H1 (cell line): ENCODE results near the gene NSUN2. TPM values are rescaled to one million over a fixed set of nuclear protein-coding genes. Genes with fewer than 3 reads are reported as not detected.

Source experiments
- CTCF ChIA-PET: fragments of 300-600 bp; sonication (Branson Sonifier 250); formaldehyde crosslinking; loops from one replicate; lab custom pipeline; 2021; ENCODE audit not compliant: partially characterized antibody; lab: Charles Lee
- POLR2A ChIA-PET: fragments of 300-600 bp; sonication (Branson Sonifier 250); formaldehyde crosslinking; loops from one replicate; lab custom pipeline; 2021; ENCODE audit warnings: inconsistent platforms; ENCODE audit not compliant: partially characterized antibody; lab: Charles Lee
- DNase-seq, 2 experiments: peaks; one replicate each; pipeline versions ENCODE4 v3.0.0 to v3.0.0-alpha.2; 2010 to 2022; ENCODE audit warnings: low spot score in 2 of 2, low read depth in 1 of 2, mixed read lengths in 1 of 2
- FAIRE-seq: peaks from 2 replicates; lab custom pipeline; 2011; peaks lifted over from hg19 to GRCh38; lab: Jason Lieb, UNC
- H2AFZ ChIP-seq: 2 replicates; pipeline ENCODE4 v1.8.1; 2012; ENCODE audit warnings: low read length, inconsistent platforms
- H2AK5ac ChIP-seq: 2 replicates; pipeline ENCODE4 v1.6.1; 2013; ENCODE audit warnings: low read depth, low read length
- H2BK120ac ChIP-seq: replicated peaks from 2 replicates; pipeline ENCODE3; 2013; ENCODE audit warnings: low read depth, low read length, inconsistent platforms
- H2BK12ac ChIP-seq: 2 replicates; pipeline ENCODE4 v1.6.1; 2013; ENCODE audit warnings: low read depth, low read length
- H2BK15ac ChIP-seq: 2 replicates; pipeline ENCODE4 v1.6.1; 2013; ENCODE audit warnings: low read length
- H2BK20ac ChIP-seq: 2 replicates; pipeline ENCODE4 v1.6.1; 2013; ENCODE audit warnings: low read length
- H2BK5ac ChIP-seq: 2 replicates; pipeline ENCODE4 v1.6.1; 2013; ENCODE audit warnings: low read depth, low read length
- H3K14ac ChIP-seq: 2 replicates; pipeline ENCODE4 v1.6.1; 2013; ENCODE audit warnings: inconsistent platforms; ENCODE audit not compliant: insufficient read length
- H3K18ac ChIP-seq: 2 replicates; pipeline ENCODE4 v1.6.1; 2013; ENCODE audit warnings: low read length; ENCODE audit errors: extremely low read depth
- H3K23ac ChIP-seq: 2 replicates; pipeline ENCODE4 v1.6.1; 2013; ENCODE audit warnings: inconsistent platforms; ENCODE audit not compliant: insufficient read length
- H3K23me2 ChIP-seq: 2 replicates; pipeline ENCODE4 v1.6.1; 2013; ENCODE audit warnings: low read depth, low read length
- H3K27ac ChIP-seq: 2 replicates; pipeline ENCODE4 v1.6.1; 2011; ENCODE audit warnings: low read depth, low read length, inconsistent platforms
- H3K27me3 ChIP-seq, 4 experiments: replicated peaks in 1 of 4; 1 replicate in 1 of 4; 2 replicates in 3 of 4; pipeline versions ENCODE4 v1.6.1 to v1.8.1; 2011 to 2013; ENCODE audit warnings: low read length in 3 of 4, mild to moderate bottlenecking in 3 of 4, inconsistent platforms in 2 of 4, mixed read lengths in 2 of 4, moderate library complexity in 1 of 4; ENCODE audit not compliant: control insufficient read depth in 3 of 4, insufficient read depth in 3 of 4; ENCODE audit errors: extremely low read depth in 1 of 4
- H3K36me3 ChIP-seq, 4 experiments: 2 replicates each; pipeline versions ENCODE4 v1.6.1 to v1.8.1; 2011 to 2013; ENCODE audit warnings: mild to moderate bottlenecking in 4 of 4, low read length in 3 of 4, moderate library complexity in 2 of 4, control low read depth in 1 of 4, inconsistent platforms in 1 of 4; ENCODE audit not compliant: insufficient read depth in 4 of 4, control insufficient read depth in 2 of 4
- H3K4ac ChIP-seq: replicated peaks from 2 replicates; pipeline ENCODE3; 2013; ENCODE audit warnings: low read length, low read depth, mixed read lengths, inconsistent platforms; ENCODE audit not compliant: insufficient read length
- H3K4me1 ChIP-seq, 4 experiments: replicated peaks in 1 of 4; 1 replicate in 1 of 4; 2 replicates in 3 of 4; pipeline versions ENCODE4 v1.6.1 to v1.8.1; 2011 to 2013; ENCODE audit warnings: low read length in 3 of 4, inconsistent platforms in 2 of 4, mixed read lengths in 1 of 4; ENCODE audit not compliant: insufficient read depth in 4 of 4, control insufficient read depth in 3 of 4
- H3K4me2 ChIP-seq, 2 experiments: 2 replicates each; pipeline versions ENCODE4 v1.6.1 to v1.8.1; 2011 to 2013; ENCODE audit warnings: low read depth in 2 of 2, low read length in 2 of 2, control low read depth in 1 of 2, inconsistent platforms in 1 of 2, mild to moderate bottlenecking in 1 of 2; ENCODE audit not compliant: insufficient read depth in 1 of 2
- H3K4me3 ChIP-seq, 4 experiments: fragments of 200-600, 300-600 bp in 1 of 4; sonication (generic), shearing (Covaris generic), sonication (Bioruptor Twin) in 1 of 4; 2 replicates each; pipeline versions ENCODE4 v1.5.1 to v1.8.1; 2011 to 2016; ENCODE audit warnings: low read length in 4 of 4, low read depth in 3 of 4, control low read depth in 2 of 4, inconsistent platforms in 2 of 4, mild to moderate bottlenecking in 2 of 4, mixed read lengths in 1 of 4, moderate library complexity in 1 of 4; ENCODE audit not compliant: insufficient read depth in 2 of 4; ENCODE audit errors: extremely low read depth in 1 of 4
- H3K56ac ChIP-seq: replicated peaks from 2 replicates; pipeline ENCODE3; 2013; ENCODE audit warnings: low read depth, mild to moderate bottlenecking, mixed read lengths, low read length, inconsistent platforms; ENCODE audit not compliant: insufficient read length
- H3K79me1 ChIP-seq: 2 replicates; pipeline ENCODE4 v1.6.1; 2013; ENCODE audit warnings: low read depth, low read length, control low read depth
- H3K79me2 ChIP-seq, 2 experiments: 2 replicates each; pipeline versions ENCODE4 v1.6.1 to v1.8.1; 2012 to 2013; ENCODE audit warnings: low read length in 2 of 2, mild to moderate bottlenecking in 2 of 2, inconsistent platforms in 1 of 2; ENCODE audit not compliant: insufficient read depth in 2 of 2, control insufficient read depth in 1 of 2
- H3K9ac ChIP-seq, 4 experiments: replicated peaks in 1 of 4; 1 replicate in 1 of 4; 2 replicates in 3 of 4; pipeline versions ENCODE4 v1.6.1 to v1.8.1; 2011 to 2013; ENCODE audit warnings: low read depth in 3 of 4, low read length in 3 of 4, control low read depth in 2 of 4, mild to moderate bottlenecking in 2 of 4, moderate library complexity in 2 of 4, inconsistent platforms in 1 of 4; ENCODE audit errors: extremely low read depth in 1 of 4
- H3K9me3 ChIP-seq, 2 experiments: 2 replicates each; pipeline versions ENCODE4 v1.6.1 to v1.8.1; 2012 to 2013; ENCODE audit warnings: mild to moderate bottlenecking in 2 of 2, moderate library complexity in 2 of 2, control low read depth in 1 of 2, inconsistent platforms in 1 of 2, low read depth in 1 of 2, low read length in 1 of 2, mixed read lengths in 1 of 2; ENCODE audit not compliant: insufficient read depth in 2 of 2
- H4K20me1 ChIP-seq, 2 experiments: replicated peaks in 1 of 2; 2 replicates each; pipeline versions ENCODE3 to v1.8.1; 2011 to 2013; ENCODE audit warnings: inconsistent platforms in 2 of 2, low read length in 2 of 2, mild to moderate bottlenecking in 1 of 2; ENCODE audit not compliant: insufficient read depth in 2 of 2, control insufficient read depth in 1 of 2
- H4K5ac ChIP-seq: 2 replicates; pipeline ENCODE4 v1.6.1; 2013; ENCODE audit warnings: low read length, low read depth, mixed read lengths, inconsistent platforms; ENCODE audit not compliant: insufficient read length
- H4K8ac ChIP-seq: 2 replicates; pipeline ENCODE4 v1.8.0; 2013; ENCODE audit warnings: mild to moderate bottlenecking, moderate library complexity, low read length, inconsistent platforms; ENCODE audit not compliant: insufficient read depth; ENCODE audit errors: extremely low read depth
- H4K91ac ChIP-seq: replicated peaks from 2 replicates; pipeline ENCODE3; 2013; ENCODE audit warnings: low read length, mixed read lengths, inconsistent platforms; ENCODE audit not compliant: insufficient read length
- ATF2 ChIP-seq: IDR thresholded peaks from 2 replicates; pipeline ENCODE4 v1.6.1; 2012; ENCODE audit warnings: low read length, inconsistent platforms
- BCL11A ChIP-seq, 2 experiments: IDR thresholded peaks; one replicate each; pipeline ENCODE4 v1.6.1; 2011; ENCODE audit warnings: low read depth in 2 of 2, low read length in 2 of 2, mild to moderate bottlenecking in 2 of 2
- FOSL1 ChIP-seq: IDR thresholded peaks from 2 replicates; pipeline ENCODE4 v1.6.1; 2011; ENCODE audit warnings: mild to moderate bottlenecking, low read depth, low read length, moderate library complexity; ENCODE audit not compliant: insufficient read depth
- GTF2F1 ChIP-seq: IDR thresholded peaks from 2 replicates; pipeline ENCODE4 v1.6.1; 2012; ENCODE audit warnings: low read depth, low read length, improper control_type of control experiment, borderline replicate concordance
- HDAC2 ChIP-seq, 2 experiments: fragments of 300-600 bp in 1 of 2; sonication (generic) in 1 of 2; IDR thresholded peaks; 2 replicates each; pipeline ENCODE4 v1.6.1; 2011 to 2012; ENCODE audit warnings: low read depth in 2 of 2, low read length in 2 of 2, mild to moderate bottlenecking in 2 of 2, moderate library complexity in 2 of 2, borderline replicate concordance in 1 of 2, inconsistent platforms in 1 of 2
- SP2 ChIP-seq: IDR thresholded peaks from 2 replicates; pipeline ENCODE4 v1.6.1; 2012; ENCODE audit warnings: mild to moderate bottlenecking, low read length, inconsistent platforms
- SRF ChIP-seq: IDR thresholded peaks from 2 replicates; pipeline ENCODE4 v1.6.1; 2011; ENCODE audit warnings: mild to moderate bottlenecking, low read depth, low read length, moderate library complexity
- TEAD4 ChIP-seq: IDR thresholded peaks from 2 replicates; pipeline ENCODE4 v1.6.1; 2012; ENCODE audit warnings: low read depth, low read length, inconsistent platforms, mixed read lengths
- ZNF274 ChIP-seq: IDR thresholded peaks from 2 replicates; pipeline ENCODE4 v1.7.0; 2012; ENCODE audit warnings: low read length, borderline replicate concordance; ENCODE audit errors: extremely low read depth
- WGBS, 2 experiments: shearing (Covaris generic) in 1 of 2; methylation state at CpG; one replicate each; pipeline versions ENCODE4 v1.1.6 to v1.1.7; 2013 to 2015; ENCODE audit warnings: low lambda C conversion rate in 2 of 2, mixed read lengths in 2 of 2, inconsistent platforms in 1 of 2, low coverage in 1 of 2, missing lambda C conversion rate in 1 of 2; ENCODE audit not compliant: insufficient replicate concordance in 2 of 2, insufficient coverage in 1 of 2, insufficient read length in 1 of 2; ENCODE audit errors: extremely low coverage in 1 of 2, missing lambda C conversion rate in 1 of 2; 5-methylcytosine and 5-hydroxymethylcytosine counted together
- polyA plus RNA-seq, 7 experiments: library from polyadenylated mRNA; depleted of rRNA in 3 of 7; stranded (reverse) in 5 of 7; unstranded in 2 of 7; fragments of >200 nt in 5 of 7; fragments of 200-250 nt in 2 of 7; gene quantifications; 1 replicate in 5 of 7; 2 replicates in 1 of 7; 4 replicates in 1 of 7; pipeline versions ENCODE4 v1.2.1 to v1.2.3, GENCODE V29; 2011 to 2013; ENCODE audit warnings: missing spikeins in 2 of 7, mixed read lengths in 2 of 7
- total RNA-seq: library from RNA; stranded (reverse); fragmentation: NEBNext Ultra II Directional; extraction: Animal tissue kit (Norgen Biotek cat#: 25700); gene quantifications from 2 replicates; pipeline ENCODE4 v1.2.1, GENCODE V29; 2021
- TF ChIP-seq, protein P1 (sequence below): IDR thresholded peaks from 2 replicates; pipeline ENCODE4 v1.6.1; 2011; ENCODE audit warnings: low read depth, mild to moderate bottlenecking, low read length; ENCODE audit not compliant: insufficient read depth
- TF ChIP-seq, protein P2 (sequence below): IDR thresholded peaks from 2 replicates; pipeline ENCODE4 v1.6.1; 2011; ENCODE audit warnings: low read length, improper control_type of control experiment

Gene NSUN2
- total and polyA plus RNA-seq, 2 of the 8 experiments (the other 6 are each of a cell fraction or from before 2014, with no cell fraction given): 47.3 to 94.7 TPM

DNA sequence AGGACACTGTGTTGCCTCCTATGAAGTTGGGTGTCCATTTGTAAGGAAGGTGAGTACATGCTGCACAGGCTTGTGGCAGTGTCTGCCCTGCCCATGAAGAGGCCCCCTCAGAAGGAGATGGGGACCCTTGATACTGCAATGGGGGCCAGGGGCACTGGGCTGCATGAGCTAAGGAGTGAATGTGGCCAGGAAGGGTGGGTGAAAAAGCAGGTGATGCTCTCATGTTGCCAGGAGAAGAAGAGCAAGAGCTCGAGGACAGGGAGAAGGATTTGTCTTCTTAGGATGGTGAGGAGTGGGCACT is 76.1 kb downstream of the NSUN2 start:
- Histone ChIP-seq H3K14ac (no peak overlapping the region), H3K4me2 (no peak overlapping the region), H3K79me1 (no peaks in the 10 kb centered on the region), H3K4me1 (no peaks in the 10 kb centered on the region), H4K91ac (no peak overlapping the region), H2BK120ac (no peak overlapping the region), H3K23me2 (no peaks in the 10 kb centered on the region), H2BK20ac (no peak overlapping the region), H4K8ac (no peak overlapping the region), H3K9me3 (peaks cover 22% of the 10 kb centered on the region in 2 experiments), H2BK5ac (no peak overlapping the region), H2BK15ac (no peak overlapping the region), H3K79me2 (no peaks in the 10 kb centered on the region), H2AFZ (no peak overlapping the region), H3K4ac (no peak overlapping the region), H3K56ac (no peak overlapping the region), H3K36me3 (no peaks in the 10 kb centered on the region), H4K5ac (no peak overlapping the region), H3K18ac (no peak overlapping the region), H3K27ac (no peak overlapping the region), H3K9ac (no peak overlapping the region), H4K20me1 (no peaks in the 10 kb centered on the region), H3K4me3 (no peak overlapping the region), H2AK5ac (no peak overlapping the region), H2BK12ac (no peak overlapping the region), H3K27me3 (no peaks in the 10 kb centered on the region), H3K23ac (no peak overlapping the region)
- FAIRE-seq (no peak), DNase-seq (no peak)
- ChIA-PET CTCF (interaction anchor here (2.3 kb wide), 1 partner anchor 17 kb away, joined by 8 read pairs; no protein-coding TSS in a partner anchor), POLR2A (no interaction called here)
- 92% methylated on average over 1 of the region's 1 CpG; no CpG with 5 or more reads in 1 of the 2 experiments for WGBS, 2 experiments
- TF ChIP-seq, protein P1, sequence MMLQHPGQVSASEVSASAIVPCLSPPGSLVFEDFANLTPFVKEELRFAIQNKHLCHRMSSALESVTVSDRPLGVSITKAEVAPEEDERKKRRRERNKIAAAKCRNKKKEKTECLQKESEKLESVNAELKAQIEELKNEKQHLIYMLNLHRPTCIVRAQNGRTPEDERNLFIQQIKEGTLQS: no peak
- TF ChIP-seq ATF2 (no peak), BCL11A (IDR thresholded peaks at IDR 0.05; ENCODE audit: low read depth in 2 of 2, low read length in 2 of 2) (no peak), TEAD4 (no peak), GTF2F1 (no peak), FOSL1 (no peak), HDAC2 (IDR thresholded peaks at IDR 0.05; ENCODE audit: borderline replicate concordance in 1 of 2, low read depth in 2 of 2, low read length in 2 of 2) (no peak), SRF (no peak), SP2 (no peak), ZNF274 (no peak)
- TF ChIP-seq, protein P2, sequence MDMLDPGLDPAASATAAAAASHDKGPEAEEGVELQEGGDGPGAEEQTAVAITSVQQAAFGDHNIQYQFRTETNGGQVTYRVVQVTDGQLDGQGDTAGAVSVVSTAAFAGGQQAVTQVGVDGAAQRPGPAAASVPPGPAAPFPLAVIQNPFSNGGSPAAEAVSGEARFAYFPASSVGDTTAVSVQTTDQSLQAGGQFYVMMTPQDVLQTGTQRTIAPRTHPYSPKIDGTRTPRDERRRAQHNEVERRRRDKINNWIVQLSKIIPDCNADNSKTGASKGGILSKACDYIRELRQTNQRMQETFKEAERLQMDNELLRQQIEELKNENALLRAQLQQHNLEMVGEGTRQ: no peak
